ENCODE data around the gene SLC6A6.
"Not testable (repeated sequence)": the region's sequence is repeated elsewhere in the genome, so short reads cannot be mapped to it uniquely, and the experiment has no call there.

Gene SLC6A6

DNA sequence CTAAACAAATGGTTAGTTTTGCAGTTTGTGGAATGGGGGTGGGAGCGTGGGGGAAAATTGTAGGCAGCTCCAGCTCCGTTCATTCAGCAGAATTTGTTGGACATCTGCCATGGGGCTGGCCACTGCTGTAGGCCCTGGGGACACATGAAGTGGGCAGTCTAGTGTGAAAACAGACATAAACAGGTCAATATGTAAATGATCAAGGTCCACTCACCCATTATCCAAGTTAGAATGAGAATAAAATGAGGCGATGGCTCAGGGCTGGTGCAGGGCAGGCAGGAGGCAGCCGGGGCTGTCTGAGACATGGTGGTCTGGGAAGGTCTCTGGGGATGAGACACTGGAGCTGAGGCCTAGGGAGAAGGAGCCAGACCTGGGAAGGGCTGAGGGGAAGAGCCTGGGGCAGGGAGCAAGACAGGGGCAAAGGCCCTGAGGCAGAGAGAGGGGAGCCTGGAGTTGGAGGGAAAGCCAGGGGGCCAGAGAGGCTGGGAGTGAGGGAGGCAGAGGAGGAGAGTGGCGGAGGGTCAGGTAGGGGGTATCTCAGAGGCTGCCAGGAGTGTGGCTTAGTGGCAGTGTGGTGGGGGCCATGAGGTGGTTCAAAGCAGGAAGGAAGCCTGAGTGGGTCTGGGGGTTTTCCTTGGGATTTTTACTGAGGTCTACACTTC is 6.2 kb upstream of the SLC6A6 start:
- H3K4me3 ChIP-seq (ENCODE audit: low read depth, low read length): no peak overlapping the region
- no peak for DNase-seq (ENCODE audit: low read depth)

DNA sequence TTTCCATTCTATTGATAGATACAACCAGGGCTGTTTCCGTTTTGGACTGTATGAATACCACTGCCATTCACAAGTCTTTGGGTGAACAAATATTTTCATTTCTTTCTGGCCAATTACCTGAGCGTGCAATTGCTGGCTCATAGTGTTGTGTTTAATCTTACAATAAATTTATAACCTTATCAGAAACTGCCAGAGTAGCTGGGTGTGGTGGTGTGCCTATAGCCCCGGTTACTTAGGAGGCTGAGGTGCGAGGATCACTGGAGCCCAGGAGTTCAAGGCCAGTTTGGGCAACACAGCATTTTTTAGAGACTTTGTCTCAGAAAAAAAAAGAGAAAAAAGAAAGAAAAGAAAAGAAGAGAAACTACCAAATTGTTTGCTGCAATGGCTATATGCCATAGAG is 5.4 kb upstream of the SLC6A6 start:
- no peak overlapping the region for H3K4me3 ChIP-seq (ENCODE audit: low read depth, low read length)
- DNase-seq (ENCODE audit: low read depth): no peak

- no peak overlapping the region for H3K4me3 ChIP-seq (ENCODE audit: low read depth, low read length)
- DNase-seq (ENCODE audit: low read depth): no peak
Measured at GRCh38 chr3:14397531-14397930, 4.9 kb upstream of the SLC6A6 start.

GRCh38 chr3:14397940-14398796 is 4.2 kb upstream of the SLC6A6 start:
- no peak overlapping the region for H3K4me3 ChIP-seq (ENCODE audit: low read depth, low read length)
- no peak for DNase-seq (ENCODE audit: low read depth)

- no peak for DNase-seq (ENCODE audit: low read depth)
- H3K4me3 ChIP-seq (ENCODE audit: low read depth, low read length): no peak overlapping the region
Measured at GRCh38 chr3:14398797-14399106, 3.7 kb upstream of the SLC6A6 start.

DNA sequence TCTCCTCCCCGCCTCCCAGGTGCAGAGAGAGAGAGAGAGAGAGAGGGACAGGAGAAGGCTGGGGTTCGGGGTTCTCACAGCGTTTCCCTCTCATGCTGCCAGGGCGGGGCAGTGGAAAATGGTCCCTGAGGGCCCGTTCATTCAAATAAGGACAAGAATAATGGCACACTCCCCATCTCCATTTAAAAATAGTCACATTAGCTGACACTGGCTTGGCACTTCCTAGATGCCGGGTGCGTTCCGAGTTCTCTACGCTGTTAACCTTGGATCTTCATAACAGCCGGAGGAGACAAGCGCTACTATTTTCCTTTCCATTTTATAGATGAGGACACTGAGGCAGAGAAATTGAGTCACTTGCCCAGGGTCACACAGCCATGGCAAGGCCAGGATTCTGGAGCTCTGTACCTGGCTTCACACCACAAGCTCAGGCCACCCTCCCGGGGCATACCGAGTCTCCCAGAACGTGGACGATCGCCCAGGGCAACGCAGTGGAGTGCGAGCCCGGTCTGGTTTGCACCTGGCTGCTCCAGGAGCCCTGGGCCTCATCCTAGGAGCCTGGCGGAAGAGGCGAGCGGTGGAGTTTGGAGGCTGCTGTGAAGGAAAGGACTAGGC is 608 bp upstream of the SLC6A6 start:
- DNase-seq (ENCODE audit: low read depth): no peak
- peak overlapping the region; percentile 84 for H3K4me3 ChIP-seq (ENCODE audit: low read depth, low read length)

- peak overlapping the region; percentile 84 for H3K4me3 ChIP-seq (ENCODE audit: low read depth, low read length)
- no peak for DNase-seq (ENCODE audit: low read depth)
Measured at GRCh38 chr3:14403619-14404155, 1.3 kb downstream of the SLC6A6 start.

- no peak for DNase-seq (ENCODE audit: low read depth)
- peak overlapping the region; percentile 84 for H3K4me3 ChIP-seq (ENCODE audit: low read depth, low read length)
Measured at GRCh38 chr3:14404186-14404585, 1.8 kb downstream of the SLC6A6 start.

DNA sequence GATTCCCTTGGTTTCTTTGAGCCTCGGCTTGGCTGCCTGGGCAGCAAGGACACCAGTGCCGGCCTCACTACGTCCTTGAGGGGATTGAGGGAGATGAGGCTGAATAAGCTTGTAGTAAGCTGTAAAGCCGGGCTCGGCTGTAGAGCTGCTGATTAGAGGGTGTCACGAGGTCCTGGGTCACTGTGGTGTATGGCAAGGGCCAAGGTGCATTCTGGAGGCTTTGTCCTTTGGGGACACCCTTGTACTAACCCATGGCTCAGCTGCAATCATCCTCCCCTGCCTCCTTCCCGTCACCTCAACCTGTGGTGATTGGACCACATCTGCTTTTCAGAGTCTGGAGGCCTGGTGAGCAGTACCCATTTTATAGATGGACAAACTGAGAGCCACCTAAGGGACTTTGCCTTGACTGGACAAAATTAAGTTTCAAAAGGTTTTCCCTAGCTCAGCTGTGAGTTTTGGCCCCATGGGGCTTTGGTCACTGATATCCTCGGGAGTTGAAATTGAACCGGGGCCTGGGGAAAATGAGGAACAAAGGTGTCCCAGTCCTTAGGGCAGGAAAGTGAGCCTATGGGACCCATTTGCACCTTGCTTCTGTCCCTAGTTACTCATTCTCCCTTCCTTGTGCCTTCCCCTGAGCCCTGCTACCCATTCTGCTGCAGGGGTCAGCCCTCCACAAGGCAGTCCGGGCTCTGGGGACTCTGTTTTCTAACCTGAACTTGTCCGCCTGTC is 2.4 kb downstream of the SLC6A6 start:
- H3K4me3 ChIP-seq (ENCODE audit: low read depth, low read length): peak overlapping the region; percentile 84

GRCh38 chr3:14405360-14406238 is 3.2 kb downstream of the SLC6A6 start:
- no peak overlapping the region for H3K4me3 ChIP-seq (ENCODE audit: low read depth, low read length)
- DNase-seq (ENCODE audit: low read depth): no peak

More for the DNA sequence above, 2.4 kb downstream of the SLC6A6 start:
- no peak for DNase-seq (ENCODE audit: low read depth)

- DNase-seq (ENCODE audit: low read depth): no peak
- H3K4me3 ChIP-seq (ENCODE audit: low read depth, low read length): no peak overlapping the region
Measured at GRCh38 chr3:14406336-14406735, 3.9 kb downstream of the SLC6A6 start.

DNA sequence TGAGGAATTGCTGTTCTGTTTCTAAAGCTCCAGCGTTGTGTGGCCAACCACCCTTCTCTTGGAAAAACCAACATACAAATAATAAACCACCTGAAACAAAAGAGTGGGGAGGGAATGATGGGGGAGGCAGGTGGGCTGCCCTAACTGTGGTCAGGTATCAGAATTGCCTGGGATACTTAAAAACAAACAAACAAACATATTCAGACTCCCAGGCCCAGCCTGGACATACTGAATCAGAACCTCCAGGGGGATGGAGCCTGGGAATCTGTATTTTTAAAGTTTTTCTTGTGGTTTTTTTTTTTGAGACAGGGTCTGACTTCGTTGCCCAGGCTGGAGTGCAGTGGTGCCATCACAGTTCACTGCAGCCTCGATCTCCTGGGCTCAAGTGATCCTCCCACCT is 4.4 kb downstream of the SLC6A6 start:
- no peak overlapping the region for H3K4me3 ChIP-seq (ENCODE audit: low read depth, low read length)
- no peak for DNase-seq (ENCODE audit: low read depth)

DNA sequence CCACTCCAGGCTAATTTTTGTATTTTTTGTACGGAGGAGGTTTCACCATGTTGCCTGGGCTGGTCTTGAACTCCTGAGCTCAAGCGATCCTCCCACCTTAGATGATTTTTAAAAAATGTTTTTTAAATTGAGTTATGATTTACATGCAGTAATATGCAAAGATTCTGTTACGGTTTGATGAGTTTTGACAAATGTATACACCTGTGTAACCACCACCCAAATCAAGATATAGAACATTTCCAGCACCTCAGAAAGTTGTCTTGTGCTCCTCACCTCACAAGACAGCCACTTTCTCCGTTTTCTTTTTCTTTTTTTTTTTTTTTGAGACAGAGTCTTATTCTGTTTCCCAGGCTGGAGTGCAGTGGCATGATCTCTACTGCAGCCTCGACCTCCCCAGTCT is 4.8 kb downstream of the SLC6A6 start:
- DNase-seq (ENCODE audit: low read depth): no peak

DNA sequence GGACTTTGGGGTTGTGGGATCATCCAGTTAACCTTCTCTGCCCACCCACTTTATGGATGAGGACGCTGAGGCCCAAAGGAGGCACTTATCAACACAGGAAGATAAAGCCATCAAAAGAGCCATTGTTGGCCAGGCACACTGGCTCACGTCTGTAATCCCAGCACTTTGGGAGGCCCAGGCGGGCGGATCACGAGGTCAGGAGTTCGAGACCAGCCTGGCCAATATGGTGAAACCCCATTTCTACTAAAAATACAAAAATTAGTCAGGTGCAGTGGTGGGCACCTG is 7.3 kb downstream of the SLC6A6 start:
- not testable (repeated sequence) for DNase-seq (ENCODE audit: low read depth); H3K4me3 ChIP-seq (ENCODE audit: low read depth, low read length)

More for the DNA sequence above, 4.8 kb downstream of the SLC6A6 start:
- H3K4me3 ChIP-seq (ENCODE audit: low read depth, low read length): no peak overlapping the region

- no peak for DNase-seq (ENCODE audit: low read depth)
- H3K4me3 ChIP-seq (ENCODE audit: low read depth, low read length): no peak overlapping the region
Measured at GRCh38 chr3:14410106-14410502, 7.7 kb downstream of the SLC6A6 start.

DNA sequence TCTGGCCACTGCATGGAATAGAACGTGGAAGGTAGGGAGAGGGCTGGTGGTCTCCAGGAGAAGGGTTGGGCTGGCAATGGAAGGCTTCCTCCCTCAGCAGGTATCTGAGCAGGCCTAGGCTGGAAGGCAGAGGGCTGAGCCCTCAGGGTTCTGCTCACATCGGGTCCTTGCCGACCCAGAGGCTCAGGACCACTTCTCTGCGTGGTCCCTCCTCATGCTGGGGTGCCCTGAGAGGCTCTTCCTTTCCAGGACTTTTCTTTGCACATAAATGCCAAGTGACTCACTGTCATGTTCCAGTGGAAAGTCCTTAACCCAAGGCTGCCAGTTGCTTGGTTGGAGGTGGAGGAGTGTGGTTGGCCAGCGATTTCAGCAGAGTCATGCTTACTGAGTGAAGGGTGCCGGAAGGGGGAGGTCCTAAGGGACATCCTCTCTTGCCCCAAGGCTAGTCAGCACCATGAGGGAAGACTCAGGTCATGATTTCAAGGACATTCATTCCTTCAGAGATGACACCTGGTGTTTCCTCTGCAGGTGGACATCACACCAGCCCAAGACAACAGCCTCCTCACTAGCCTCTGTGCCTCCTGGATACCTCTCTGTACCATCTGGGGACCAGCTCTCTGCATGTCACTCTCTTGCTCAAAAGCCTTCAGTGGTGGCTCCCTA is 8.2 kb downstream of the SLC6A6 start:
- peak; percentile 75 for DNase-seq (ENCODE audit: low read depth)
- H3K4me3 ChIP-seq (ENCODE audit: low read depth, low read length): no peak overlapping the region

DNA sequence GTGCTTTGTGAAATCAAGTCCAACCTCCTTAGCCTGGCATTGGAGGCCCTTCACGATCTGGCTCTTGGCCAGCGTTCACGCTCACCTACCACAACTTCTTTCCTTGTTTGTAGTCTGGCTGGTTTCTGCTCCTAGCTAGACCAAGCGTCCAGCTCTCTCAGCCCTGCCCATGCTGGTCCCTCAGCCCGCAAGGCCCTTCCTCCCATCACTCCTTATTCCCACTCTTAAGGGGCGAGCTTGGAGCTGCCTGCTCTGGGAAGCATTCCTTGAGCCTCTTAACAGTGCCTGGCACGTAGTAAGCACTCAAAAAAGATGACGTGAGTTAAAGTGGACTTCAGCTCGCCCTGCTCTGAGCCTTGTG is 8.7 kb downstream of the SLC6A6 start:
- no peak overlapping the region for H3K4me3 ChIP-seq (ENCODE audit: low read depth, low read length)
- DNase-seq (ENCODE audit: low read depth): no peak

DNA sequence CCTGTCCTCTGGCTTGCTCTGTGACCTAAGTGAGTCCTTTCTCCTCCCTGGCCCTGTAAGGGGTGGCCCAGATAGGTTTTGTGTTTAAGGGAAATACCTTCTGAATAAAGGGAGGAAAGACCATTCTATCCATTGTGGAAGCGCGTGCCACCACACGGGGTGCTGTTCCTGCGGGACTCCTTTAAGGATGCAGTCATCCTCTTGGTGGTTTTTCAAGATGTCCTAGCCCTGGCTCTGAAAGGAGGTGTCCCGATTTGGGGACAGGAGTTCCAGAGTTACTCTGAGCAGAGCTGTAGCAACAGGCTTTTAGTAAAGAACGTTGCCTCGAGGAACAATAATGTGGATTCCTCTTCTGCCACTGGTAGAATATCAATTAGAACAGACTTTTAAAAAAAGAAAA is 9.6 kb downstream of the SLC6A6 start:
- DNase-seq (ENCODE audit: low read depth): no peak
- no peak overlapping the region for H3K4me3 ChIP-seq (ENCODE audit: low read depth, low read length)
